HFFc6 (cell line): ENCODE data around the gene EFNA2. TPM values are rescaled to one million over a fixed set of nuclear protein-coding genes. Genes with fewer than 3 reads are reported as not detected.

Source experiments
- DNase-seq: peaks from one replicate; pipeline ENCODE4 v3.0.0-alpha.2; 2018
- H3K27ac Mint-ChIP-seq: 2 replicates; pipeline ENCODE4 v1.8.0; 2020; ENCODE audit warnings: mild to moderate bottlenecking, mixed read lengths
- H3K27me3 Mint-ChIP-seq: 2 replicates; pipeline ENCODE4 v1.8.0; 2021; ENCODE audit warnings: mild to moderate bottlenecking, moderate library complexity, mixed read lengths; ENCODE audit not compliant: insufficient read depth
- H3K36me3 Mint-ChIP-seq: 2 replicates; pipeline ENCODE4 v1.8.0; 2021; ENCODE audit warnings: low read depth, mixed read lengths
- H3K4me1 Mint-ChIP-seq: 2 replicates; pipeline ENCODE4 v1.8.0; 2020; ENCODE audit warnings: low read depth, mixed read lengths
- H3K4me3 Mint-ChIP-seq: 2 replicates; pipeline ENCODE4 v1.8.0; 2020; ENCODE audit warnings: mild to moderate bottlenecking, moderate library complexity, mixed read lengths
- H3K9me3 Mint-ChIP-seq: 2 replicates; pipeline ENCODE4 v1.8.0; 2020; ENCODE audit warnings: mild to moderate bottlenecking, mixed read lengths
- CTCF ChIP-seq: fragments of 200-600 bp; sonication (generic); IDR thresholded peaks from 2 replicates; pipeline ENCODE4 v1.5.0; 2021; ENCODE audit warnings: antibody characterized with exemption, mild to moderate bottlenecking
- total RNA-seq, 6 experiments: library from RNA; stranded (reverse); fragmentation: NEBNext Ultra II Directional; extraction: Animal tissue kit (Norgen Biotek cat#: 25700); gene quantifications; 2 replicates in 1 of 6; 3 replicates in 5 of 6; pipeline ENCODE4 v1.2.3, GENCODE V29; 2021

EFNA2 gene
- total RNA-seq, 6 experiments from 2014 or later: not detected

- no peak for TF ChIP-seq CTCF
- H3K27ac Mint-ChIP-seq: no peak overlapping the region
- H3K9me3 Mint-ChIP-seq: no peaks in the 10 kb centered on the region
- H3K36me3 Mint-ChIP-seq: no peaks in the 10 kb centered on the region
- peaks cover 23% of the 10 kb centered on the region for H3K27me3 Mint-ChIP-seq
- no peak for DNase-seq
- no peak overlapping the region for H3K4me3 Mint-ChIP-seq
- no peaks in the 10 kb centered on the region for H3K4me1 Mint-ChIP-seq
These were observed 1.0 kb downstream of the EFNA2 start for GRCh38 chr19:1286487-1287353.

- H3K4me3 Mint-ChIP-seq: no peak overlapping the region
- no peaks in the 10 kb centered on the region for H3K36me3 Mint-ChIP-seq
- H3K4me1 Mint-ChIP-seq: no peaks in the 10 kb centered on the region
- DNase-seq: no peak
- H3K9me3 Mint-ChIP-seq: no peaks in the 10 kb centered on the region
- no peak overlapping the region for H3K27ac Mint-ChIP-seq
- H3K27me3 Mint-ChIP-seq: peaks cover 25% of the 10 kb centered on the region
- TF ChIP-seq CTCF: no peak
These were observed 1.9 kb downstream of the EFNA2 start for GRCh38 chr19:1287354-1288225.

- no peaks in the 10 kb centered on the region for H3K36me3 Mint-ChIP-seq
- TF ChIP-seq CTCF: no peak
- H3K4me3 Mint-ChIP-seq: no peak overlapping the region
- no peak for DNase-seq
- no peak overlapping the region for H3K27ac Mint-ChIP-seq
- peaks cover 26% of the 10 kb centered on the region for H3K27me3 Mint-ChIP-seq
- no peaks in the 10 kb centered on the region for H3K9me3 Mint-ChIP-seq
- no peaks in the 10 kb centered on the region for H3K4me1 Mint-ChIP-seq
These were observed 2.5 kb downstream of the EFNA2 start for GRCh38 chr19:1288226-1288612.

- DNase-seq: no peak
- H3K27me3 Mint-ChIP-seq: peaks cover 26% of the 10 kb centered on the region
- H3K4me3 Mint-ChIP-seq: no peak overlapping the region
- no peak overlapping the region for H3K27ac Mint-ChIP-seq
- no peaks in the 10 kb centered on the region for H3K9me3 Mint-ChIP-seq
- no peaks in the 10 kb centered on the region for H3K4me1 Mint-ChIP-seq
- H3K36me3 Mint-ChIP-seq: no peaks in the 10 kb centered on the region
- no peak for TF ChIP-seq CTCF
These were observed 3.4 kb downstream of the EFNA2 start for GRCh38 chr19:1288833-1289685.

GRCh38 chr19:1289686-1290025, 4.0 kb downstream of the EFNA2 start:
- Mint-ChIP-seq H3K27ac (no peak overlapping the region), H3K36me3 (no peaks in the 10 kb centered on the region), H3K9me3 (no peaks in the 10 kb centered on the region), H3K27me3 (peaks cover 21% of the 10 kb centered on the region), H3K4me3 (no peak overlapping the region), H3K4me1 (no peaks in the 10 kb centered on the region)
- DNase-seq: no peak
- no peak for TF ChIP-seq CTCF
